ENCODE results near the gene PHPT1. TPM values are rescaled to one million over a fixed set of nuclear protein-coding genes. Genes with fewer than 3 reads are reported as not detected.

PHPT1 gene
- total and polyA plus RNA-seq, 2 experiments from 2014 or later = 86.2 to 437 TPM

DNA sequence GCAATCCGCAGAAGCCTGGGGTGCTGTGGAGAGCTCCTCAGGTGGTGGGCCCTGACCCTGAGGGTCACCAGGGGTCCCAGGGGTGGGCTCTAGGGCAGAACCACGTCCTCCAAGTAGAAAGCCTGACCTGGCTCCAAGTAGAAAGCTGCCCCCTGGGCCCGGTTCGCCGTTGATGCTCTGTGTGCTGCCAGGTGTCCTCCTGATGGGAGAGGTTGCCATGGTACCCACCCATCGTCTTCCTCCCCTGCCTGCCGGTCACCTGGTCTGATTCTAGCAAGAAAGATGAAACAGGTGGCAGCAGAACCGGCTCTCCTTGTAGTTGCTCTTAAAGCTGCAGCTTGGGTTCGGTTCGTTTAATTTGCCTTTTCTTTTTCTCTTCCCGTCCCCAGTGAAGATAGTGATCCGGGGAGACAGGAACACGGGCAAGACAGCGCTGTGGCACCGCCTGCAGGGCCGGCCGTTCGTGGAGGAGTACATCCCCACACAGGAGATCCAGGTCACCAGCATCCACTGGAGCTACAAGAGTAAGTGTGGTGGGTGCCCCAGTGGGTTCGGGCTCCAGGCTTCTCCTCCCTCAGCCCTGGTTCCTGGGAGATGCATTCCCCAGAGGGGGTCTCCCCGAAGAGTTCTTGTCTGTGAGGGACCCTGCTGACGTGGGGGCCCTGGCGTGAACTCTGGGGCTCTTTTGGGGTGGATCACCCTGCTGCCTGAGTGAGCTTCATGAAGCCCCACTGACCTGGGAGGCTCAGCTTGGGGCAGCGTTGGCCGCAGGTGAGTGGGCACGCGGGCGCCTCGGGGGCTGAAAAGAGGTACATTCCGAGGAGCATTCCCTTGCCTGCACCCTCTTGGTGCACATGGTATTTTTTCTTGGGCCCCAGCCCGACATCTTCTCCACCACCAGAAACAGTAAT, 25.8 kb upstream of the PHPT1 start:
- TF ChIP-seq ZNF114 (CRISPR knock-in tag; IDR thresholded peaks at IDR 0.05) (no peak), NANOG (IDR thresholded peaks at IDR 0.05; ENCODE audit: borderline replicate concordance) (no peak), EZH2phosphoT487 (IDR thresholded peaks at IDR 0.05; ENCODE audit: unreplicated experiment) (no peak), POLR2AphosphoS5 (IDR thresholded peaks at IDR 0.05; ENCODE audit: low read depth) (no peak), ETS1 (IDR thresholded peaks at IDR 0.05) (no peak), CTCF (conservative IDR thresholded peaks at IDR 0.05; ENCODE audit: low read depth in 2 of 2) (no peak), ZNF331 (CRISPR knock-in tag; IDR thresholded peaks at IDR 0.05; ENCODE audit: low read depth) (no peak), REST (IDR thresholded peaks at IDR 0.05; ENCODE audit: unreplicated experiment) (no peak), CREB1 (CRISPR knock-in tag; IDR thresholded peaks at IDR 0.05; ENCODE audit: low read depth) (no peak)

More for the DNA sequence above, 25.8 kb upstream of the PHPT1 start:
- Histone ChIP-seq H2AFZ (no peak overlapping the region), H4K20me1 (replicated peaks; ENCODE audit: insufficient read depth) (peaks cover 18% of the 10 kb centered on the region), H3F3A (replicated peaks; ENCODE audit: low read depth) (peaks cover 6% of the 10 kb centered on the region; the same call in 1 of the 2 replicates), H3K4me1 (ENCODE audit: insufficient read depth) (peaks cover 6% of the 10 kb centered on the region; the same call in 1 of the 2 replicates), H3K9me2 (ENCODE audit: insufficient read depth) (no peaks in the 10 kb centered on the region), H3K4me3 (no peak overlapping the region), H3K79me2 (replicated peaks; ENCODE audit: insufficient read depth) (peaks cover 17% of the 10 kb centered on the region), H3K27ac (ENCODE audit: low read depth) (no peak overlapping the region), H3K36me3 (ENCODE audit: insufficient read depth) (no peaks in the 10 kb centered on the region), H3K4me2 (no peak overlapping the region), H3K27me3 (ENCODE audit: insufficient read depth) (no peaks in the 10 kb centered on the region)
- ATAC-seq (no peak), DNase-seq (ENCODE audit: low spot score) (no peak)
- peaks cover 25% of the 10 kb centered on the region for H3K36me3 Mint-ChIP-seq (ENCODE audit: low read depth)
- no peaks in the 10 kb centered on the region for H3K9me3 Mint-ChIP-seq
- H3K27me3 Mint-ChIP-seq (ENCODE audit: insufficient read depth, low read depth, poor library complexity) = peaks cover 10% of the 10 kb centered on the region
- peaks cover 13% of the 10 kb centered on the region; the same call in 2 of the 3 replicates for H3K4me1 Mint-ChIP-seq
- H3K4me3 Mint-ChIP-seq = no peak overlapping the region
- H3K27ac Mint-ChIP-seq = no peak overlapping the region

All from GM23338 (cell line).